Loucy (cell line): ENCODE measurements around the gene SRD5A1.

Source experiments
- EZH2phosphoT487 ChIP-seq: fragments of 200-600 bp; IDR thresholded peaks from 2 replicates; pipeline ENCODE4 v1.6.1; 2018; ENCODE audit warnings: antibody characterized with exemption, mild to moderate bottlenecking, moderate library complexity, borderline replicate concordance
- TF ChIP-seq, protein P1 (sequence below): fragments of 200-600 bp; sonication (generic); conservative IDR thresholded peaks from 2 replicates; pipeline ENCODE4 v1.5.1; 2014; ENCODE audit warnings: mild to moderate bottlenecking, antibody characterized with exemption, low read length

DNA sequence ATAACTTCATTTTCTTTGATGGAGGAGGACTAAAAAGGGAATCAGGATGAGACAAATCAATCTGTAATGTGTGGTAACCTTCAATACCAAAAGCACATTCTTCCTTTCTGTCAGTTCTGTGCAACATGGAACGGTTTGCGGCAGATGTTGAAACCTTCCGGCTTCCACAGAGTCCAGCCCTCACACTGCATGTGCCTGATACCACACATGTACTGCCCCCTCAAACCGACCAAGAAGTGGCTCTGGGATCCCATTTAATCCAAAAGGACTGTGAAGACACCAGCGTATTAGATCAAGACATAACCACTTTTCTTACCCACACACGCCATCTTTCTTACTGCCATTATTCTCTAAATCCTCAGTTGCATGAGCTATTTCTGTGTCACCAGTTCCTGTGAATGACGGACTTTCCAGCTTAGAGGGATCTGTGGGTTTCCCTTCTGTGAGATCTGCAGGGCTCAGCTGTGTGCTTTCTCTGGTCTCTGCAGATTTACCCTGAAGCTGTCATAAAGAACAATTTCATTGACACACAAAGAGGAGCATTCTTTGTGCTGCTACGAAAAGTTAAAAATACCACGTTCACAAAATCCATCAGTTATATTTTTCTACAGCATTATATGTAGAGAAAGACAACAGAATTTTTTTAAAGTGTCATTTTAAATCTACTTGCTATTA, 26.2 kb upstream of the SRD5A1 start:
- TF ChIP-seq, protein P1, sequence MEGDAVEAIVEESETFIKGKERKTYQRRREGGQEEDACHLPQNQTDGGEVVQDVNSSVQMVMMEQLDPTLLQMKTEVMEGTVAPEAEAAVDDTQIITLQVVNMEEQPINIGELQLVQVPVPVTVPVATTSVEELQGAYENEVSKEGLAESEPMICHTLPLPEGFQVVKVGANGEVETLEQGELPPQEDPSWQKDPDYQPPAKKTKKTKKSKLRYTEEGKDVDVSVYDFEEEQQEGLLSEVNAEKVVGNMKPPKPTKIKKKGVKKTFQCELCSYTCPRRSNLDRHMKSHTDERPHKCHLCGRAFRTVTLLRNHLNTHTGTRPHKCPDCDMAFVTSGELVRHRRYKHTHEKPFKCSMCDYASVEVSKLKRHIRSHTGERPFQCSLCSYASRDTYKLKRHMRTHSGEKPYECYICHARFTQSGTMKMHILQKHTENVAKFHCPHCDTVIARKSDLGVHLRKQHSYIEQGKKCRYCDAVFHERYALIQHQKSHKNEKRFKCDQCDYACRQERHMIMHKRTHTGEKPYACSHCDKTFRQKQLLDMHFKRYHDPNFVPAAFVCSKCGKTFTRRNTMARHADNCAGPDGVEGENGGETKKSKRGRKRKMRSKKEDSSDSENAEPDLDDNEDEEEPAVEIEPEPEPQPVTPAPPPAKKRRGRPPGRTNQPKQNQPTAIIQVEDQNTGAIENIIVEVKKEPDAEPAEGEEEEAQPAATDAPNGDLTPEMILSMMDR = no peak
- TF ChIP-seq EZH2phosphoT487 = no peak
